Measurements from ENCODE around the gene RPS26.

The RPS26 gene

DNA sequence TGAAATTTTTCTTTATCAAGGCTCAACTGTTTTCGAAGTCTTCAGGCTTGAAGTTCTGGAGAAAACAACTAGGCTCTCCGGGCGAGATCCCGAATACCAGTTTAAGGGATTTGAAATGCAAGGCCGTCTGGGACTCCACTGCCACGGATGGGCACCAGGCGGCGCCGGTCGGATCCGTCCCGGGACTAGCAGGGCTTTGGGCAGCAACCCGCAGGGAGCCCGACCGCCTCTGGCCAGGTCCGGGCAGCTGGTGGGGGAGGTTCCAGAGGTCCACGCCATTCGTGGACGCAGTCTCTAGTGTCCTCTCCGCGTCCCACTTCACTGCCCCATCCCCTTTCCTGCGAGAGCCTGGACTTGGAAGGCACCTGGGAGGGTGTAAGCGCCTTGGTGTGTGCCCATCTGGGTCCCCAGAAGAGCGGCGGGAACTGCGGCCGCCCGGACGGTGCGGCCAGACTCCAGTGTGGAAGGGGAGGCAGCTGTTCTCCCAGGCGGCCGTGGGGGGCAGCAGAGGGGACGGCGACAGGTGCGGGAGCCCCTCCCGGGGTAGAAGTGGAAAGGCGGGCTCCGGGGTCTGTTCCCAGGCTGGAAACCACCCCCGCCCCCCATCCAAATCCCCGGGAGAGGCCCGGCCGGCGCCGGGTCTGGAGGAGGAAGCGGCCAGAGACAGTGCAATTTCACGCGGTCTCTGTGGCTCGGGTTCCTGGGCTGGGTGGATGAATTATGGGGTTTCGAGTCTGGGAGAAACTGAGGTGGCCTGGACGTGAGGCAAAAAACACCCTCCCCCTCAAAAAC, 37.4 kb downstream of the RPS26 start:
- DNase-seq, result peak; percentile 58

DNA sequence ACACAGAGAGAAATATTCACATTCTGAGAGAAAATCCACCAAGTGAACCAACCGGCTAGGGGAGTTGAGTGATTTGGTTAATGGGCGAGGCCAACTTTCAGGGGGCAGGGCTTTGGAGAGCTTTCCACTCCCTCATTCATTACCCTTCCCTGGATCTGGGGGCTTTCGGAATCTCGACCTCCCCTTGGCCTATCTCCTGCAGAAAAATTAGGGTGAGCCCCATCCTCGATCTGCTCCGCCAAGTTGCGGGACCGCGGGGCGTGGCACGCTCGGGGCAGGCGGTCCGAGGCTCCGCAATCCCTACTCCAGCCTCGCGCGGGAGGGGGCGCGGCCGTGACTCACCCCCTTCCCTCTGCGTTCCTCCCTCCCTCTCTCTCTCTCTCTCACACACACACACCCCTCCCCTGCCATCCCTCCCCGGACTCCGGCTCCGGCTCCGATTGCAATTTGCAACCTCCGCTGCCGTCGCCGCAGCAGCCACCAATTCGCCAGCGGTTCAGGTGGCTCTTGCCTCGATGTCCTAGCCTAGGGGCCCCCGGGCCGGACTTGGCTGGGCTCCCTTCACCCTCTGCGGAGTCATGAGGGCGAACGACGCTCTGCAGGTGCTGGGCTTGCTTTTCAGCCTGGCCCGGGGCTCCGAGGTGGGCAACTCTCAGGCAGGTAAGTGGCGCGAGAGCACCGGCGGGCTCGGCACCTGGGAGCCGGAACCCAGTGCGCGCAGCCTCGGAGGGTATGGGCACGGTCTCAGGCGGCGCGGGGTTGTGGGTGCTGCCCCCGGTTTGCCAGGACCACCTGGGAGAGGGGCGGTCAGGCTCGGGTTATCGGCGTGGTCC, 38.2 kb downstream of the RPS26 start, which contains the start of gene ERBB3:
Gene ERBB3, plus strand, starts transcription at position 443 of the 833 bp plus-strand sequence. Its CDS starts 136 bp downstream, at position 579.
- DNase-seq, result peak; percentile 69

- DNase-seq, result no peak
Measured at GRCh38 chr12:56080556-56081138, 38.9 kb downstream of the RPS26 start.

DNA sequence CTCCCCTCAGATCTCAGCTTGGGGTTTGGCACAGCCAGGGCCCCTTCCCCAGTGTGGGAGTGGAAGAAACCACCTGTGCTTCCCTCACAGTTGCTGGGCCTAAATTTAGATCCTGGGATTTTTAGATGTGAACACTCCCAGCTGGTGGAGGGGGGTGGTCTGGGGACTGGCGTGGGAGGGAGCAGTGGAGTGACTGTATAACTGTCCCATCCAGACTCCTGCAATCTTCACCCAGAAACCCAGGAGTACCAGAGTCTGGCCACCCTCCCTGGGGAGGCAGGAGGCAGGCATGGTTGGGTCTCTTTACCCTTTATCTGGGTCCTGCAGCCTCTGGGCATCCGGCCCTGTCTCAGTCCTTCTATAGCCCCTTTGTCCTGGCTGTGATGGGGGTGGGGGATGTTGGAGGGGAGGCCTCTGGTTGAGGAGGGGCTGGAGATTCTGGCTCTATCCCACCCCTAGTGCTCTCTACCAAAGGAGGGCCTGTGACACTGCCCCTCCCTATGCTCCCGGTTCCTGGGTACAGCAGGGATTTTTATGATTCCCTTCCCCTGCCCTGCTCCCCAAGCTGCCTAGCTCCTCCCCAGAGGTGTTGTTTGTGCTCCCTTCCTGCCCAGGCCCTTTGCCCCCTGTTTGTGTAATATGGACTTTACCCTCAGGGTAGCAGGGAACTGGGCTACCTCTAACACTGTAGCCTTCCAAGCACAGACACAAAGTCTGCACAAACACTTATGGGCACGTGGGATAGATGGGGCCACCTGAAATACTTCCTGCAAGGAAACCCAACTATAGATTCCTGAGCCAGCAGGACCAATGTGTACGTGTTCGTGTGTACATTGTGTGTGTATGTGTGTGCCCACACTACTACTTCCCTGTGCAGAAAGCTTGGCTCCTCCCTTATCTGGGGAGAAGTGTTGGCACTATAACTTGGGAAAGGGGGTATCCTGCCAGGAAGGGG, 40.0 kb downstream of the RPS26 start:
- DNase-seq, result no peak

DNA sequence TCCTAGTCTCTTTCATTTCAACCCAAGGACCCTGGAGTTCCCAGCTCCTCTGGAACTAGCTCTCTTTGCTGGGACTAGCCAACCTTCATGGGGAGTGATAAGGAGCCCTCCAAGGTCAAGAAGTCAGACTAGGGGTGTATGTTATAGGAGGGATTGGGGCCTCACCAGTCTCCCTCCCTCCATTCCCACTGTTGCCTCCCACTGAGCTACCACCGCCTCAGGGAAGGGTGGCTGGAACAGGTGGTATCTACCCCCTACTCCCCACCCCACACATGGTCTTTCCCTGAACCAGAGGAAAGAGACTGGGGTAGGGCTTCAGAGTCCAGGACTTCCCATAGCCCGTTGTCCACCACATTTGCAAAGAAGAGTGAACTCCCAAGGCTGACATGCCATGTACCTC, 40.7 kb downstream of the RPS26 start:
- no peak for DNase-seq

DNA sequence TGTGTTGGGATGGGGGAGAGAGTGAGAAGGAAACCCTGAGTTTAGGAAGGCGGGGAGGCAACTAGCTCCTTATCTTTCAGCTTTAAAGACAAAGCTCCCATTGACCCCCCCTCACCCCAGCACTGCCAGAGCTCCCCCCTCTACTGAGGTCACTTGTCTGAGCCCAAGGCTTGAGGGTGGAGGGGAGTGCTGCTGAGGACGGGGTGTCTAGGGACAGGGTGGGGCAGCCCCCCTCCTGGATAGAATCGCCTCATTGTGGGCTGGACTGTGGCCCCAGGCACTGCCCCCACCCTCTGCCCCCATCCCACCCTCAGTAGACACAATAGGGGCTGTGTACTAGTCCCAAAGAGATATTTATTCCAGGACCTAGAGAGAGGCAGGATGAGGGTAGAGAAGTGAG, 41.2 kb downstream of the RPS26 start:
- no peak for DNase-seq

DNA sequence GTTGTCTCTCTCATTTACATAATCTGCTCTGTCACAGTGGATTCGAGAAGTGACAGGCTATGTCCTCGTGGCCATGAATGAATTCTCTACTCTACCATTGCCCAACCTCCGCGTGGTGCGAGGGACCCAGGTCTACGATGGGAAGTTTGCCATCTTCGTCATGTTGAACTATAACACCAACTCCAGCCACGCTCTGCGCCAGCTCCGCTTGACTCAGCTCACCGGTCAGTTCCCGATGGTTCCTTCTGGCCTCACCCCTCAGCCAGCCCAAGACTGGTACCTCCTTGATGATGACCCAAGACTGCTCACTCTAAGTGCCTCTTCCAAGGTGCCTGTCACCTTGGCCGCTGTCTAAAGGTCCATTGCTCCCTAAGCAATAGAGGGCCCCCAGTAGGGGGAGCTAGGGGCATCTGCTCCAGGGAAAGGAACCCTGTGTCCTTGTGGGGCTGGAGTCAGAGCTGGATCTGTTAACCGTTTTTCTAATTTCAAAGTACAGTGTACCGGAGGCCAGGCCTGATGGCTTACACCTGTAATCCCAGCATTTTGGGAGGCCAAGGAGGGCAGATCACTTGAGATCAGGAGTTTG, 43.3 kb downstream of the RPS26 start:
- no peak for DNase-seq

- no peak for DNase-seq
Measured at GRCh38 chr12:56086096-56086495, 44.4 kb downstream of the RPS26 start.

DNA sequence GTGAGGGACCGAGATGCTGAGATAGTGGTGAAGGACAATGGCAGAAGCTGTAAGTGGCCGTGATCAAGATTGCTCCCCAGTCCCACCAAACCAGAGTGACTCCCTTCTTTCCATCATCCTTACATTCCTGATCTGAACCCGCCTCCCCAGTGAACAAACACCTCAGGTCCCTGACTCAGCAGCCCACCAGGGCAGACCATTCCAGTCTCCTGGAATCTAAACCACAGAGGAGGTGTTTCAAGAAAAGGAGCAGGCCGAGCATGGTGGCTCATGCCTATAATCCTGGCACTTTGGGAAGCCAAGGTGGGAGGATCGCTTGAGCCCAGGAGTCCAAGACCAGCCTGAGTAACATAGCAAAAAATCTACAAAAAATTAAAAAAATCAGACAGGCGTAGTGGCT, 44.9 kb downstream of the RPS26 start:
- no peak for DNase-seq

- DNase-seq, result no peak
Measured at GRCh38 chr12:56087220-56087619, 45.5 kb downstream of the RPS26 start.

Data from activated naive CD4-positive, alpha-beta T cell treated with anti-CD3 and anti-CD28 coated beads, Interleukin-2, amount 50 U/mL, for 16 hours (primary cell).